ENCODE data around the gene INF2. TPM values are rescaled to one million over a fixed set of nuclear protein-coding genes. Genes with fewer than 3 reads are reported as not detected.

INF2 gene
- polyA plus RNA-seq, 1 donor (not counting 4 experiments of a cell fraction or from before 2014, with no cell fraction given), result 22.6 TPM

DNA sequence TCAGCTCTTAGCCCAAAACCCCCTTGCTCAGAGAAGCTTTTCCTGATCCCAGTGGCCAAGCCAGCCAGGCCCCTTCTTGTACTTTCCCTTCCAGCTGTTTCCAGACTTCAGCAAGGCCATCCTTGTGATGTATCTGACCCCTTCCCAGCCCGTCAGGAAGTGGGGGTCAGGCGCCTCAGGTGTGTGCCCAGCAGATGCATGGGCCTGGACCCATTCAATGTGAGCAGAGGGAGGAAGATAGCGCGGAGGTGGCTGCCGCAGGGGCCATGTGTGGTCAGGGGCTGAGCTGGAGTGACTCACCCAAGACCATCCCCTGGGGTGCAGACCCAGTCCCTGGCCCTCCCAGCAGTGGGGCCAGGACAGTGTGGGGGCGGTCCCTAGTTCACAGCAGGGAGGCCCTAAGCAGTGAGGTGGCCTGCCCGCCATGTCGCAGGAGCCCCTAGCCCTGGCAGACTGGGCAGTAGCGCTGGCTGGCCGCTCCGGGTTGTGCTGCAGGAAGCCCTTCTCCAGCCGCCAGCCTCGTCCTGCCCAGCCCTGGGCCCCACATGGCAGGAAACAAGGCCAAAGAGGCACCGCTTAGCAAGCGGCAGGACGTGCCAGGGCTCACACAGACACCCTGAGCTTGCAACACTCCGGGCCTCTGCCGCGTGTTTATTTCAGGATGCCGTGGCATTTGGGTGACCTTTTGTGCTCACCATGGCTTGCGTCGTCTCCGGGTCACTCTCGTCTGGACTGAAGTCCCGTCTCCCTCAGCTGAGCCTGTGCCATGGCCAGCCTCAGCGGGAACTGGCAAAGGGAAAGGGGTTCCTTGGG, 46.6 kb downstream of the INF2 start:
- FAIRE-seq (no peak), DNase-seq (ENCODE audit: low read depth, low spot score) (no peak)

GRCh38 chr14:104738375-104739019, 49.1 kb downstream of the INF2 start:
- no peak overlapping the region for H3K27ac ChIP-seq (ENCODE audit: control insufficient read depth, insufficient read depth, low read length)
- H3K4me3 ChIP-seq (ENCODE audit: control insufficient read depth in 2 of 3, extremely low read depth in 1 of 3, insufficient read depth in 2 of 3, low read depth in 1 of 3, low read length in 3 of 3), result no peak overlapping the region
- no peak overlapping the region for H3K4me2 ChIP-seq (ENCODE audit: control insufficient read depth, extremely low read depth, insufficient read depth, low read depth, low read length)
- no peaks in the 10 kb centered on the region for H4K20me1 ChIP-seq (ENCODE audit: control insufficient read depth, extremely low read depth, insufficient read depth, low read length)
- TF ChIP-seq EZH2 (IDR thresholded peaks at IDR 0.05; ENCODE audit: low read length), result no peak
- TF ChIP-seq, protein P1, sequence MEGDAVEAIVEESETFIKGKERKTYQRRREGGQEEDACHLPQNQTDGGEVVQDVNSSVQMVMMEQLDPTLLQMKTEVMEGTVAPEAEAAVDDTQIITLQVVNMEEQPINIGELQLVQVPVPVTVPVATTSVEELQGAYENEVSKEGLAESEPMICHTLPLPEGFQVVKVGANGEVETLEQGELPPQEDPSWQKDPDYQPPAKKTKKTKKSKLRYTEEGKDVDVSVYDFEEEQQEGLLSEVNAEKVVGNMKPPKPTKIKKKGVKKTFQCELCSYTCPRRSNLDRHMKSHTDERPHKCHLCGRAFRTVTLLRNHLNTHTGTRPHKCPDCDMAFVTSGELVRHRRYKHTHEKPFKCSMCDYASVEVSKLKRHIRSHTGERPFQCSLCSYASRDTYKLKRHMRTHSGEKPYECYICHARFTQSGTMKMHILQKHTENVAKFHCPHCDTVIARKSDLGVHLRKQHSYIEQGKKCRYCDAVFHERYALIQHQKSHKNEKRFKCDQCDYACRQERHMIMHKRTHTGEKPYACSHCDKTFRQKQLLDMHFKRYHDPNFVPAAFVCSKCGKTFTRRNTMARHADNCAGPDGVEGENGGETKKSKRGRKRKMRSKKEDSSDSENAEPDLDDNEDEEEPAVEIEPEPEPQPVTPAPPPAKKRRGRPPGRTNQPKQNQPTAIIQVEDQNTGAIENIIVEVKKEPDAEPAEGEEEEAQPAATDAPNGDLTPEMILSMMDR (optimal IDR thresholded peaks at IDR 0.05 in 1 of 3, IDR thresholded peaks at IDR 0.05 in 1 of 3, conservative IDR thresholded peaks at IDR 0.05 in 1 of 3; ENCODE audit: extremely low read depth in 1 of 3, insufficient read depth in 2 of 3, low read length in 3 of 3), result no peak
- DNase-seq (ENCODE audit: low read depth, low spot score), result no peak
- H3K4me1 ChIP-seq (ENCODE audit: control insufficient read depth, extremely low read depth, insufficient read depth, low read length), result peaks cover 12% of the 10 kb centered on the region
- FAIRE-seq, result no peak
- H3K9ac ChIP-seq (ENCODE audit: control insufficient read depth, extremely low read depth, insufficient read depth, low read length), result no peak overlapping the region
- H3K9me1 ChIP-seq (ENCODE audit: control insufficient read depth, extremely low read depth, insufficient read depth, low read length), result no peaks in the 10 kb centered on the region
- H3K36me3 ChIP-seq (ENCODE audit: control insufficient read depth in 2 of 2, extremely low read depth in 1 of 2, insufficient read depth in 2 of 2, low read length in 2 of 2), result no peaks in the 10 kb centered on the region
- H3K9me3 ChIP-seq (ENCODE audit: control insufficient read depth, low read depth, low read length), result no peaks in the 10 kb centered on the region
- H2AFZ ChIP-seq (ENCODE audit: control insufficient read depth, low read length), result no peak overlapping the region
- dilution Hi-C loops (cut with MboI; ENCODE audit: extremely low pct_ligation_motif_present, low sequenced_read_pairs), result no loop called here
- no peaks in the 10 kb centered on the region for H3K27me3 ChIP-seq (ENCODE audit: control insufficient read depth, extremely low read depth, insufficient read depth, low read length)
- no peaks in the 10 kb centered on the region for H3K79me2 ChIP-seq (ENCODE audit: control insufficient read depth, insufficient read depth, low read length)

More for the DNA sequence above, 46.6 kb downstream of the INF2 start:
- Histone ChIP-seq H3K9me3 (ENCODE audit: control insufficient read depth, low read depth, low read length) (no peaks in the 10 kb centered on the region), H3K9me1 (ENCODE audit: control insufficient read depth, extremely low read depth, insufficient read depth, low read length) (no peaks in the 10 kb centered on the region), H3K4me3 (ENCODE audit: control insufficient read depth in 2 of 3, extremely low read depth in 1 of 3, insufficient read depth in 2 of 3, low read depth in 1 of 3, low read length in 3 of 3) (no peak overlapping the region), H3K9ac (ENCODE audit: control insufficient read depth, extremely low read depth, insufficient read depth, low read length) (no peak overlapping the region), H3K4me1 (ENCODE audit: control insufficient read depth, extremely low read depth, insufficient read depth, low read length) (peaks cover 20% of the 10 kb centered on the region), H3K36me3 (ENCODE audit: control insufficient read depth in 2 of 2, extremely low read depth in 1 of 2, insufficient read depth in 2 of 2, low read length in 2 of 2) (no peaks in the 10 kb centered on the region), H2AFZ (ENCODE audit: control insufficient read depth, low read length) (no peak overlapping the region), H3K79me2 (ENCODE audit: control insufficient read depth, insufficient read depth, low read length) (no peaks in the 10 kb centered on the region), H3K27ac (ENCODE audit: control insufficient read depth, insufficient read depth, low read length) (no peak overlapping the region), H3K4me2 (ENCODE audit: control insufficient read depth, extremely low read depth, insufficient read depth, low read depth, low read length) (no peak overlapping the region), H3K27me3 (ENCODE audit: control insufficient read depth, extremely low read depth, insufficient read depth, low read length) (no peaks in the 10 kb centered on the region), H4K20me1 (ENCODE audit: control insufficient read depth, extremely low read depth, insufficient read depth, low read length) (no peaks in the 10 kb centered on the region)
- dilution Hi-C loops (cut with MboI; ENCODE audit: extremely low pct_ligation_motif_present, low sequenced_read_pairs), result no loop called here
- TF ChIP-seq, protein P1 (optimal IDR thresholded peaks at IDR 0.05 in 1 of 3, IDR thresholded peaks at IDR 0.05 in 1 of 3, conservative IDR thresholded peaks at IDR 0.05 in 1 of 3; ENCODE audit: extremely low read depth in 1 of 3, insufficient read depth in 2 of 3, low read length in 3 of 3), result no peak
- TF ChIP-seq EZH2 (IDR thresholded peaks at IDR 0.05; ENCODE audit: low read length), result no peak

All from keratinocyte (primary cell).